Fibroblast of skin of right biceps (primary cell): ENCODE measurements around the gene PTX4.

ENCODE experiments used
- DNase-seq: peaks from one replicate; pipeline ENCODE4 v3.0.0-alpha.2; 2013

Gene PTX4

GRCh38 chr16:1499756-1500464, 11.2 kb upstream of the PTX4 start:
- DNase-seq: no peak

- no peak for DNase-seq
These were observed 10.3 kb upstream of the PTX4 start for GRCh38 chr16:1498899-1499676.

- no peak for DNase-seq
These were observed 8.4 kb upstream of the PTX4 start for GRCh38 chr16:1497014-1497598.

GRCh38 chr16:1496464-1496863, 7.7 kb upstream of the PTX4 start:
- no peak for DNase-seq

GRCh38 chr16:1495889-1496262, 7.1 kb upstream of the PTX4 start:
- no peak for DNase-seq

- DNase-seq: no peak
These were observed 6.6 kb upstream of the PTX4 start for GRCh38 chr16:1495211-1495888.

GRCh38 chr16:1494711-1495110, 6.0 kb upstream of the PTX4 start:
- DNase-seq: peak; percentile 29

- DNase-seq: peak; percentile 68
These were observed 5.4 kb upstream of the PTX4 start for GRCh38 chr16:1494129-1494640.

GRCh38 chr16:1493746-1494094, 5.0 kb upstream of the PTX4 start:
- DNase-seq: no peak

GRCh38 chr16:1492923-1493745, 4.4 kb upstream of the PTX4 start, which contains the start of gene TELO2:
TSS of gene TELO2 (plus strand) at chr16:1493360. CDS start at chr16:1494282, 922 bp downstream.
- peak; percentile 79 for DNase-seq

GRCh38 chr16:1492082-1492922, 3.6 kb upstream of the PTX4 start:
- DNase-seq: no peak

- DNase-seq: no peak
These were observed 2.6 kb upstream of the PTX4 start for GRCh38 chr16:1491327-1491726.

GRCh38 chr16:1489077-1489476, 333 bp upstream of the PTX4 start:
- DNase-seq: no peak

GRCh38 chr16:1488054-1488601, 616 bp downstream of the PTX4 start:
- no peak for DNase-seq

GRCh38 chr16:1487395-1488053, 1.2 kb downstream of the PTX4 start:
- DNase-seq: no peak

GRCh38 chr16:1486551-1487390, 2.0 kb downstream of the PTX4 start:
- DNase-seq: no peak

GRCh38 chr16:1485847-1486496, 2.8 kb downstream of the PTX4 start:
- DNase-seq: no peak

GRCh38 chr16:1481906-1482835, 6.6 kb downstream of the PTX4 start:
- no peak for DNase-seq
